Pancreas (tissue), 10 donors: ENCODE measurements around the gene SORCS2. TPM values are rescaled to one million over a fixed set of nuclear protein-coding genes. Genes with fewer than 3 reads are reported as not detected.

Experiments
- ATAC-seq, 4 donors: fragments of 200-7000 bp; cut with Tn5 transposase; one replicate each; pipeline versions ENCODE4 v1.8.0 to v1.9.1; 2020; ENCODE audit warnings: mild to moderate bottlenecking in 4 of 4, moderate library complexity in 4 of 4
- DNase-seq, 6 donors: peaks; one replicate each; pipeline ENCODE4 v3.0.0-alpha.2; 2020
- FAIRE-seq: peaks from 2 replicates; lab custom pipeline; 2012; peaks lifted over from hg19 to GRCh38; lab: Jason Lieb, UNC
- H3K27ac ChIP-seq, 4 donors: fragments of 200-600 bp; sonication (generic); 1 replicate in 3 of 4; 2 replicates in 1 of 4; pipeline versions ENCODE4 v1.5.0 to v1.8.0; 2020
- H3K27me3 ChIP-seq, 4 donors: fragments of 200-600 bp; one replicate each; pipeline ENCODE4 v1.8.0; 2021
- H3K36me3 ChIP-seq, 3 donors: fragments of 200-600 bp; sonication (generic) in 1 of 3; one replicate each; pipeline versions ENCODE4 v1.5.0 to v1.8.0; 2020 to 2021
- H3K4me1 ChIP-seq, 3 donors: fragments of 200-600 bp; one replicate each; pipeline ENCODE4 v1.8.0; 2021
- H3K4me3 ChIP-seq, 4 donors: fragments of 200-600 bp; sonication (generic) in 2 of 4; one replicate each; pipeline versions ENCODE4 v1.5.0 to v1.8.0; 2020 to 2021
- H3K9me3 ChIP-seq, 4 donors: fragments of 200-600 bp; one replicate each; pipeline ENCODE4 v1.8.0; 2021
- WGBS, 2 donors: extraction: QIAGEN DNeasy Blood & Tissue Kit; methylation state at CpG; one replicate each; pipeline ENCODE4 v1.1.7; 2013; 5-methylcytosine and 5-hydroxymethylcytosine counted together
- intact Hi-C, 3 donors: fragments of 100-400 bp; cut with DNase I; formaldehyde crosslinking; loops; one replicate each; pipeline versions ENCODE4 v1.11.1 to v1.14.2; 2022
- polyA plus RNA-seq, 2 donors: library from polyadenylated mRNA; stranded (reverse); fragments of 200-250 nt; gene quantifications; one replicate each; pipeline ENCODE4 v1.2.3, GENCODE V29; 2013
- total RNA-seq, 6 donors: library from RNA; stranded (reverse); fragmentation: NEBNext Ultra II Directional in 4 of 6; extraction: Animal tissue kit (Norgen Biotek cat#: 25700) in 4 of 6; gene quantifications; one replicate each; pipeline versions ENCODE4 v1.2.1 to v1.2.4, GENCODE V29; 2021 to 2023
- TF ChIP-seq, protein P1 (sequence below), 4 donors: fragments of 200-600 bp; sonication (generic) in 3 of 4; IDR thresholded peaks; one replicate each; pipeline versions ENCODE4 v1.5.0 to v1.8.0; 2021; ENCODE audit warnings: antibody characterized with exemption in 4 of 4
- donor health status: healthy with polysubstance abuse.
- donor health status: DM: no; HTN: no; CAD: no; lungs with moderate emphysema.
- donor health status: DM: no; HTN: no; CAD: no.
- donor health status: control.
- donor health status: control.
- donor health status: Bipolar disorder and iron deficiency.
- donor health status: DM: yes; HTN: yes; CAD: no.
- donor health status: DM: no; HTN: no; CAD: no.
- donor health status: DM: no; HTN: no; CAD: no.
- donor health status: DM: yes; HTN: yes; CAD: no.

SORCS2 gene
- total and polyA plus RNA-seq, 8 donors = 0.14 to 1.7 (median 0.42) TPM

DNA sequence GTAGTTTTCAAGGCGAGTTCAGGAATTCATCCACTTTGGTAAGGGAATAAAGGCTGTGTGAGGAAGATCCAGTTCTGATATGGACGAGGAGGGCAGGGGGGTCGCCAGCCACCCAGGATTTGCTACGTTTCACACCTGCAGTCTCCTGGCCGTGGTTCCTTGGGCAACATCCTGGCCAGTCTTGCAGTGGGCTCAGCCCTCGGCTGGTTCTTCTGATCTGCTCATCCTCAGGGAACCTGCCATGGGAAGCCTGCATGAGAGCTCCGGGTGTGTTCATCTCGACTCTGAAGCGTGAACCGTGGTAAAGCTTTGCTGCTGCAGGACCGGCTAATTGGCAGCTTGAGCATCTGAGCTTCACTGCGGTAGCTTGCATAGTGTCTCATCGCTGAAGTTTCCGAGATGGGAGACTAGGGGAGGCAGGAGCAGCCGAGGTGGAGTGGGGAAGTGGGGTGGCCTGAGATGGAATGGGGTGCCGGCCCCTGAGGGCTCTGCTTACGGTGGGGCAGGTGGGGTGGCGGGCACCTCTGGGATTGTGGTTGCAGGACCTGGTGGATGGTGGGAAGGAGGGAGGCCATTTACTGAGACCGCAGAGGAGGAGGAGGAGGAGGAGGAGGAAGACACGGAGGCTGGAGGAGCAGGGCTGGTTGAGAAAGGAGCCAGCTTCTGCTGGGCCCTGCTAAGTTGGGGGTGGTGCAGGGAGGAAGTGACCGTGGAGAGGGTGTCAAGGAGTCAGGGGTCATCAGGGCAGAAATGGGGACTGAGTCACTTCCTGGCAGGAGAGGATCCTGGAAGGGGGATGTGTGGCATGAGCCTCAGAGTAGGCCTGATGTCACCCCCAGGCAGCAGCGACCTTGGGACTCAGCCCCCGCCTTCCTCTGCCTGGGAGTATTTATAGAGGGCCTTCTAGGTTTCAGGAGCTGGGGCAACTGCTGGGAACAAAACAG is 455.5 kb downstream of the SORCS2 start:
- no peak overlapping the region for H3K27ac ChIP-seq
- ATAC-seq (peak in 3 of 4 donors; percentile 35 to 61 (median 51)), DNase-seq (peak in 2 of 6 donors; percentile 50 to 53), FAIRE-seq (no peak)
- no peak overlapping the region for H3K4me3 ChIP-seq
- H3K27me3 ChIP-seq = no peaks in the 10 kb centered on the region
- intact Hi-C loops = no loop called here
- no peaks in the 10 kb centered on the region for H3K36me3 ChIP-seq
- H3K4me1 ChIP-seq = no peaks in the 10 kb centered on the region
- WGBS, 2 donors = 61 to 72% methylated on average over 23 of the region's 23 CpGs
- TF ChIP-seq, protein P1, sequence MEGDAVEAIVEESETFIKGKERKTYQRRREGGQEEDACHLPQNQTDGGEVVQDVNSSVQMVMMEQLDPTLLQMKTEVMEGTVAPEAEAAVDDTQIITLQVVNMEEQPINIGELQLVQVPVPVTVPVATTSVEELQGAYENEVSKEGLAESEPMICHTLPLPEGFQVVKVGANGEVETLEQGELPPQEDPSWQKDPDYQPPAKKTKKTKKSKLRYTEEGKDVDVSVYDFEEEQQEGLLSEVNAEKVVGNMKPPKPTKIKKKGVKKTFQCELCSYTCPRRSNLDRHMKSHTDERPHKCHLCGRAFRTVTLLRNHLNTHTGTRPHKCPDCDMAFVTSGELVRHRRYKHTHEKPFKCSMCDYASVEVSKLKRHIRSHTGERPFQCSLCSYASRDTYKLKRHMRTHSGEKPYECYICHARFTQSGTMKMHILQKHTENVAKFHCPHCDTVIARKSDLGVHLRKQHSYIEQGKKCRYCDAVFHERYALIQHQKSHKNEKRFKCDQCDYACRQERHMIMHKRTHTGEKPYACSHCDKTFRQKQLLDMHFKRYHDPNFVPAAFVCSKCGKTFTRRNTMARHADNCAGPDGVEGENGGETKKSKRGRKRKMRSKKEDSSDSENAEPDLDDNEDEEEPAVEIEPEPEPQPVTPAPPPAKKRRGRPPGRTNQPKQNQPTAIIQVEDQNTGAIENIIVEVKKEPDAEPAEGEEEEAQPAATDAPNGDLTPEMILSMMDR (IDR thresholded peaks at IDR 0.05) = no peak
- H3K9me3 ChIP-seq = no peaks in the 10 kb centered on the region

DNA sequence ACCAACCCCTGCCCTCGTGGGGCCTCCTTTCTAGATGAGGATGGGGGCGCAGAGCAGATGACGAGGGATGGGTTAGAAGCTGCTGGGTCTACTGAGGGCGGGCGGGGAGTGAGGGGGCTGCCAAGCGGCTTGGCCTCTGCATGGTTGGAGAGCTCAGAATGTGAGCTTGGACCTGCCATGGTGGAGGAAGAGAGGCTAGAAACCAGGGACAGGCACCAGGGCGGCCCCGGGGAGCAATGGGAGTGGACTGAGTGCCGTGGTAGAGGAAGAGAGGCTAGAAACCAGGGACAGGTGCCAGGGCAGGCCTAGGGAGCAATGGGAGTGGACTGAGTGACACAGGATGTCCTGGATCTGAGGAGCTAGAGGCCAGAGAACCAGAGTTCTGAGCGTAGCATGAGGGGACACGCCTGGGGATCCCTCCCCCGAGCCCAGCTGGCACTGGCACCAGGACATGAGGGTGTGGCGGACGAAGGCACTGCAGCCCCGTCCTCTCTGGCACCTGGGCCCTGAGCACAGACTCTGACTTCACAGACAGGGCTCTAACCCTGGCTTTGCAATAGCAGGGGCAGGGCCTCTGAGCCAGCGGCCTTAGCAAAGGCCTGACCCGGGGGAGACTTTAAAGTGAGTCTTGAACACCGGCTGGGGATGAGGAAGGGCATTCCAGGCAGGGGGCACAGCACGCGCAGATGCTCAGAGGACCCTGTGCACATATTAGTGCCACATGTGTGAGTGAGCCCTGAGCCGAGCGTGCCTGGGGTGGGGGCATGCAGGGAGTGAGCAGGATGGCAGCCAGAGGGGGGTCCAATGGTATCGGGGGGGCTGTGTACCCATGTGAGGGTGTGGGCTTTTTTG is 456.4 kb downstream of the SORCS2 start:
- Histone ChIP-seq H3K9me3 (no peaks in the 10 kb centered on the region), H3K4me1 (no peaks in the 10 kb centered on the region), H3K36me3 (no peaks in the 10 kb centered on the region), H3K27me3 (no peaks in the 10 kb centered on the region), H3K4me3 (no peak overlapping the region), H3K27ac (peak overlapping the region in 1 of 4 donors; percentile 48)
- ATAC-seq = no peak
- WGBS, 2 donors = 69 to 75% methylated on average over 23 of the region's 23 CpGs
- intact Hi-C loops = no loop called here
- no peak for FAIRE-seq
- no peak for DNase-seq
- TF ChIP-seq, protein P1 (IDR thresholded peaks at IDR 0.05) = no peak

DNA sequence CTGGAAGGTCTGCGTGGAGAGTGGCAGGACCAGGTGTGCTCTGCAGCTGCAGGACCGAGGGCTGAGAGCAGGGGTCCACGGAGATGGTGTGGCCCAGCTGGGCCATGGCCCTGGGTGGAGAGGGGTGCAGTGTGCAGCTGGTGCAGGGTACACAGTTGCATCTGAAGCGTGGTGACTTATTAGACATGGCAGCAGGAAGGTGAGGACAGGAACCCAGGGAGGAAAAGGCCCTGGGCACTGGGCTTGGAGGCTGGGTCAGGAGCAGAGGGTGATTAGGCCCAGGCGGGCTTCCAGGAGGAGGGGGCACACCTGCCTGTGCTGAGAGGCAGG is 457.0 kb downstream of the SORCS2 start:
- Histone ChIP-seq H3K4me3 (no peak overlapping the region), H3K4me1 (no peaks in the 10 kb centered on the region), H3K27me3 (no peaks in the 10 kb centered on the region), H3K27ac (peak overlapping the region in 2 of 4 donors; percentile 17 to 48), H3K9me3 (no peaks in the 10 kb centered on the region), H3K36me3 (no peaks in the 10 kb centered on the region)
- no peak for FAIRE-seq
- intact Hi-C loops = no loop called here
- no peak for DNase-seq
- ATAC-seq = no peak
- WGBS, 2 donors = 68 to 78% methylated on average over 5 of the region's 5 CpGs
- TF ChIP-seq, protein P1 (IDR thresholded peaks at IDR 0.05) = no peak

DNA sequence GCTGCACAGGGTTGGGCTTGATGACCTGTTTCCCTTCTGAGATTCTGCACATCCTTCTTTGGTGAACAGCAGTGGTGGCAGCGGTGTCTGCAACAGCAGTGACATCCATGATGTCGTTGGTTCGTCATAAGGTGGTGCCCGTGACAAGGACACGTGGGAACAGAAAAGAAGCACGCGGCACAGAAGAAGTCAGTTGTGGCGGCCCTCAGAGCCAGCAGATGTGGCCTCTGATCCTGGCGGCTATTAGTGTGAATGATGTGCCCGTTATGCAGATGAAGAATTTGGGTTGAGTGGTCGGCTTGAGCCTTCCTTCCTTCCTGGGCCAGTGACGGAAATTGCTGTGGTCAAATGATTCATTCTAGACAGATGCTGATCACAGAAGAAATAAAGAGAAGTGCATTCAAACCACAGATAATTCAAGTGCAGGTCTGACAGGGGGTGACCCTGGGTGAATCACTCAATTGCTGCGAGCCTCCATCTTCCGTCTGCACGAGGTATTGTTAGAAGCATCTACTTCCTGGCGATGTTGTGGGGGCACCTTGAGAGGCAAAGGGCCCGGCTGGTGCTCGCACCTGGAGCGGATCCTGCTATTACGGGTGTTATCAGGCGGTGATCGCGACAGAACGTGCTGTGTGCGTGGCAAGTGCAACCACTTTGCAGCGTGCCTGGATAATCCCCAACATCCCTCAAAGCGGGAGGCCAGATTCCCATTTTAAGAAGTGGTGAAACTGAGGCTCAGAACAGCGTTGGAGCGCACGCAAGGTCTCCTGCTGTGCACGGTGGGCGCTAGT is 457.6 kb downstream of the SORCS2 start:
- H3K4me3 ChIP-seq = no peak overlapping the region
- H3K4me1 ChIP-seq = no peaks in the 10 kb centered on the region
- peak in 1 of 6 donors; percentile 41 for DNase-seq

More for the DNA sequence above, 457.6 kb downstream of the SORCS2 start:
- ATAC-seq = peak in 3 of 4 donors; percentile 18 to 49 (median 47)
- 67 to 80% methylated on average over 32 of the region's 32 CpGs for WGBS, 2 donors
- no peak for FAIRE-seq
- Histone ChIP-seq H3K36me3 (no peaks in the 10 kb centered on the region), H3K27me3 (no peaks in the 10 kb centered on the region), H3K9me3 (no peaks in the 10 kb centered on the region), H3K27ac (peak overlapping the region in 2 of 4 donors; percentile 17 to 48)
- intact Hi-C loops = no loop called here
- TF ChIP-seq, protein P1 (IDR thresholded peaks at IDR 0.05) = no peak
